ENCODE data around the gene SLC13A3.
A peak's percentile ranks its signal among the peaks of the same experiment; 100 is the strongest.

The SLC13A3 gene

DNA sequence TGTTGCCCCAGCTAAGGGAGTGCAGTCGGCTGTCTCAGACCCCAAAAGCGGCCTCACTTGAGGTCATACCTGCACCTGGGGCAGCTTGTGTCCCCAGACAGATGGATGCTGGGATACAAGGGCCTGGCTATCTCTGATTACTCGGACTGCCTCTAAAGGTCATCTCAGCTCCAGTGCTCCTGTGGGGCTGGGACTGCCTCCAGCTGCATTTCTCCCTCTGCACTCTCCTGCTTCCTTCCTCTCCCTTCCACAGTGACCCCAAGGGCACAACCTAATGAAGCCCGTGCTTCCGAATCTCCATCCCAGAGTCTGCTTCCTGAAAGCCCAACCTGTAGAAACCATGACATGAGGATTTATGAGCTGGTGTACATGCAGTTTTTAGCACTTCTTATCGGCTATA, 78.0 kb downstream of the SLC13A3 start:
- no peak for DNase-seq

DNA sequence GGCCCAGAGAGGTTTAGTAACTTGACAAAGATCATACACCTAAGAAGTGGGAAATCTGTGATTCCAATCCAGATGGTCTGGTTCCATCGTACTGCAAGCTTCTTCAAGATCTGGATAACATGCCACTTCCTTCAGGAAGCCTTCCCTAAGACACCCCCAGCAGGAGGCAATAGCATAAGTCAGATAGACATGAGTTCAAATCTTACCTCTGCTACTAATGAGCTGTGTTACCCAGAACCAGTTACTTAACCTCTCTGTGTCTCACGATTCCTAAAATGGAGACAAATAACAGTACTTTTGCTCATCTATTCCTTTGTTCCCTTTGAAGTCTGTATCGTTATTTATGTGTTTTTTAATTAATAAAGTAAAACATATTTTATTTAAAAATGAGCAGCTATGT, 78.5 kb downstream of the SLC13A3 start:
- no peak for DNase-seq

DNA sequence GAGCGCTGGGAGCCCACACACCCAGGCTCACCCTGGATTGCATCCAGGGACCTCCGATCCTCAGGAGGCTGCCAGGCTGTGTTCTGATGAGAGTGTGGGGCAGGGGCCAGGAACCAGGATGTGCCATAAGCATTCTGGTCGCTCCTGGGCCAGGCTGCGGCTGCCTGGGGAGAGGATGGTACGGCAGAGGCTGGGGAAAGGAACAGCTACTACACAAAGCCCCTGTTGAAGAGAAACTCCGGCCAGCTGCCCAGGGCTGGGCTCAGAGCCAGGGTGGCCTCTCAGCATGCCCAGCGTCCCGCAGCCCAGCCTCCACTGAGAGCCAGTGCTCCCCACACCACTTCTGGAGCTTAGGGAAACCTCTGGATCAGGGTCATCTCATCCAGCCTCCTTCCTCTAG, 79.1 kb downstream of the SLC13A3 start:
- no peak for DNase-seq

DNA sequence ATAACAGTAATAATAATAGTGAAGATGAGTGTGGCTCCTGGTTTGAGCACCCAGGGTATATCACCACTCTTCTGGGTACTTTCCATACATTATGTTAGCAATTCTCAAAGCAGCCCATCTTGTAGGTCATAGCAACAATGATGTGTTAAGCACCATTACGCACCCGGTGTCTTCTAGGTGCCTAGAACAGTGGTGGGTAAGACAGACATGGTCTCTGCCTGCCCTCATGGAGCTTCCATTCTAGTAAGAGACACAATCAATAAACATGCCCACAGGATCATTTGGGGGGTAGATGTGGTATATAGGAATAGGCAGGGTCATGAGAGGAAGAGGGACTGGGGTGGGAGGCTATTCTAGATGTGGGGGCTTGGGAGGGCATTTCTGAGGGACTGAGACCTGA, 79.8 kb downstream of the SLC13A3 start:
- no peak for DNase-seq

DNA sequence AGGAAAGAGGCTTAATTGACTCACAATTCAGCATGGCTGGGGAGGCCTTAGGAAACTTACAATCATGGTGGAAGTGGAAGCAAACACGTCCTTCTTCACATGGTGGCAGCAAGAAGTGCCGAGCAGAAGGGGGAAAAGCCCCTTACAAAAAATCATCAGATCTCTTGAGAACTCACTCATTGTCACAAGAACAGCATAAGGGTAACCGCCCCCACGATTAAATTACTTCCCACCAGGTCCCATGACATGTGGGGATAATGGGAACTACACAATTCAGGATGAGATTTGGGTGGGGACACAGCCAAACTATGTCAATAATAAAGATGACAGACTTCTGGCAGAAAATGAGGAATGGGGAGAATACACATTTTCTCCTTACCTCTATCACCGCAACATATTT, 80.3 kb downstream of the SLC13A3 start:
- no peak for DNase-seq

DNA sequence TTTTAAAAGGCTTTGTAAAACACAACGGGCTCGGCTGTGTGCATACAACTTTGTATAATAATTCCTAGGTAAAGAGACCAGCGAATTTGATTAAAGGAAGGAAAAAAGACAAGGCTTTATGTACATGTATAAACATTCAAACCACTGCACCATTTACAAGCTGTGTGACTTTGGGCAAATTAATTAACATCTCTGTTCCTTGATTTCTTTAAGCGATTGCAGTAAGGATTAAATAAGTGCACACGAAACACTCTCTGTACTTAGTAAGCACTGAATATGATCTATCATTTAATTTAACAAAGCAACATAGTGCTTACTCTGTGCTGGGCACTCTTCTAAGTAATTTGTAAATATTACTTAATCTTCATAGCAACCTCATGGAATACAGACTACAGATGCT, 81.3 kb downstream of the SLC13A3 start:
- DNase-seq = no peak

DNA sequence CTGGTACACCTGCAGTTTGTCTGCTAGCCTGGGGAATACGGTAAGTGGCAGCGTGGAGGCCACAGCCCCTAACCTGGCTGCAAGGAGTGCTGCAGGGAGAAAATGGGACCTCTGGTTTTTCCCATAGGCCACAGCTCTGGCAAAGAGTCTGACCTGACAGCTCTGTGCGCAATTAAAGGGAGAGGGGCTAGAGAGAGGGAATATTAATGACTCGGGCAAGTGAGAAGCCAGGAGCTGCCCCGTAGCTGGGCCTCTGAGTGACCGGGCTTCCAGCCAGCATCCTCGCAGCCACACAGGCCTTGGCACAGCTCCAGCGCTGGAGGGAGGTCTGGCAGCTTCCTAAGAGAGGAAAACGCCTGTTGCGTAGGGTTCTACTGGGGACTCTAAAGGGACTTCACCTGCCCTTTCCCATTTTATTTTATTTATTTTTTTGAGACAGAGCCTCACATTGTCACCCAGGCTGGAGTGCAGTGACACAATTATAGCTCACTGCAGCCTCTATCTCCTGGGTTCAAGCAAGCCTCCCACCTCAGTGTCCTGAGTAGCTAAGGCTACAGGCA, 82.6 kb downstream of the SLC13A3 start:
- peak; percentile 53 for DNase-seq

DNA sequence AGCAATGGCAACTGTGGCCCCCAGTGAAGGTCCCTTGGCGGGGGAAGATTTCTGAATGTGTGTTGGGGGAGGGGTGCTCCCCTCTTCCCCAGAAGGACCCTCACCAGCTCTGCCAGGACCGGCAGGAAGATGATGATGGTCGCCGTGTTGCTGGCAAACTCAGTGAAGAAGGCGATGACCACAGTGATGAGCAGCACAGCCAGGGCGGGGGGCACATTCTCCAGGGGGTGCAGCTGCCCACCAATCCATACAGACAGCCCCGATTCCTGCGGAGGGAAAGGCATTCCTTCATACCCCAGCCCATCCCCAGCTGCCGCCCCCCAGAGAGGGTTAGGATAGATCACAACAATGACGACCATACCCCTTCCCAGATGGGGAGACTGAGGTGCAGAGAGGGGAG, 85.1 kb downstream of the SLC13A3 start:
- no peak for DNase-seq

DNA sequence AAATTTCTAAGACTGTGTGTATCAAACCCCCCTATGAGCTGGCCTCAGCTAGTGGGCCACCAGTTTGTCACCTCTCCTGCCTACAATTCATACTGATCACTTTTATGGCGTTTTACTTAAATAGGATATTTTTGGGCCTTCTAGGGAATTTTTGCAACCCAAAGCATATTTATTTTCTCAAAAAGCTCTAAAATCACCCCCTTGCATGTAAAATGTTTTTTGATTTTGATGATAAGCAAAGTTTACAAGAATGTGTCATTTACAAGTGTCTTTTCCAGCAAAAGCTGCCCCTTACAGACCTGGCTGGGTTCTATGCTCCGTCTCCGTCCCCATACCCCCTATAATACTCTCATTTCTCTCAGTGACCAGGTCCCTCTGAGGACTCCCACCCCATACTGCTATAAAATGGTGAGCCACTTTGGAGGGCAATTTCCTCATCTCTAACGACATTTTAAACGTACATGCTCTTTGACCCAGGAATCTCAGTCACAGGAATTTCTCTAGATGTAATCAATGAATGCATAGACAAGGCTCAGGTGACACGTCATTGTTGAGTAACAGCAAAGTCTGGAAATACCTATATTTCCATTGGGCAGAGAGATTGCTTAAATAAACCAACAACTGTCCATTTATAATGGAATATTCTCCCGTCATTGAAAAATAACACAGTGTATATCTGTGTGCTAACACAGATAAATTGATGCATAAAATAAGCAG, 86.9 kb downstream of the SLC13A3 start:
- DNase-seq = no peak

DNA sequence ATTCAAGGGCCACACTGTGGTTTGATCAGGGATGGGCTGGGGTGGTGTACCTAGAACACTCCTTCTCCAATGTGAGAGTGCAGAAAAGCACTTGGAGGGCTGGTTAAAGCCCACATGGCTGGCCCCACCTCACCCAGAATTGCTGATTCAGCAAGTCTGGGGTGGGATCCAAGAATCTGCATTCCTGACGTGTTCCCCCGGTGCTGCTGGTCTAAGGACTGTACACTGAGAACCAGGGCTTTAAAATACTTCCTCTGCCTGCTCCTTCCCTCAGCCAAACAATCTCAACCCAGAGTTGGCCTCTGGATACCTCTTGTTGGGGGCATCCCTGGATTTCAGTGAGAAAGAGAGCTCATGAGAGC, 87.4 kb downstream of the SLC13A3 start:
- no peak for DNase-seq

DNA sequence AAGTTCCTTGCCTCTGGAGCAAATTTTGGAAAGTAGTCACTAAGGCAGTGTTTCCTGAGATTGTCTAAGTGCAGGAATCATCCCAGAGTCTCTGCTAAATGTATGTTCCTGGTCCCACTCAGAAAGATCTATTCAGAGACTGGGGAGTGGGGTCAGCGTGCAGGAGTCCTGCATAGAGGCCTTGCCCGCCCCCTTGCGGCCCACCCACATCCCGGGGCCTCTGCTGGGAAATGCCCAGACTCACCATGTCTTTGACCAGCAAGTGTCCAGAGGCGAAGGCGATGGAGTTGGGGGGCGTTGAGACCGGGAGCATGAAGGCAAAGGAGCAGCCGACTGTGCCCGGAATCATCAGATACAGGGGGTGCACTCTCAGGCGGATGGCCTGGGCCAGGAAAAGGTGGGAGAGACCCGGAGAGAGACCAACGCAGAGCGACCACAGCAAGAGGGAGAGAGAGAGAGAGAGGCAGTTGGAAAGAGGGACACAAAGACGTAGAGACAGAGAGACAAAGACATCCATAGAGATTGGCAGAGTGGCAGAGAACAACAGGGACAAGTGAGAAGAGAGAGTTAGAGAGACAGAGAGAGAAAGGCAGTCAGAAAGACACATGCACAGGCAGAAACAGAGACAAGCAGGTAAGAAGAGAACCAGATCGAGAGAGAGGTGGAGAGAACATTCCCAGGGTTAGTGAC, 87.9 kb downstream of the SLC13A3 start:
- no peak for DNase-seq

DNA sequence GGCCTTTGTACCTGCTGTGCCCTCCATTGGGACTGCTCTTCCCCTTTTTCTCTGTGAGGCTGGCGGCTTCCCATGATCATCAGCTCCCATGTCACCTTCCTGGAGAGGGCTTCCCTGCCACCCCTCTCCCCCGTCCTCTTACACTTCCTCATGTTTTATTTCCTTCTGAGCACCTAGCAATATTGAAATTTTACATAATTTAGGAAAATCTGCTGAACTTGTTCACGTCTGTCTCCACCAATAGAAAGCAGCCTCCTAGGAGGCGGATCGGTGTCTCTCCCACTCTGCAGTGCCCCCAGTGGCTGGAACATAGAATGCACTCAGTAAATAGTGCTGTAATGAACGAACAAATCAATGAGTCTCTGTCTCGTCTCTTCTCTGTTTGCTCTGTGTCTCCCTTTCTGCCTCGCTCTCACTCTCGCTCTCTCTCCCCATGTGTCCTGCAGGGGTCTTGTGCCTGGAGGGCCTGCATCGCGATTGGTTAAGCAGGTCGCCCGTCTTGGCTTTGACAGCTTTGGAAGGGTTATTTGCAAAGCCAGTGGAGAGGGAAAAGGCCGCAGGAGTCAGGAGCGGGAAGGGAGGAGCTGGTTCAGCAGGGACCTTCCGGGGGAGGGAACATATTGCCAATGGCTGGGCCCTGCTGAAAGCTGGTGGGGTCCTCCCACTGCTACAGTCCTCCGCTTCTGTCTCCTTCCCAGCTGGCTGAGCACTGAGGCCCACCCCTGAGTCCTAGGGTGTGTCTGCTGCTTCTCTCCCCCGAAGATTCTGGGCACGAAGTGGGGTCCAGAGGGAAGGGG, 88.7 kb downstream of the SLC13A3 start:
- DNase-seq = peak; percentile 77

DNA sequence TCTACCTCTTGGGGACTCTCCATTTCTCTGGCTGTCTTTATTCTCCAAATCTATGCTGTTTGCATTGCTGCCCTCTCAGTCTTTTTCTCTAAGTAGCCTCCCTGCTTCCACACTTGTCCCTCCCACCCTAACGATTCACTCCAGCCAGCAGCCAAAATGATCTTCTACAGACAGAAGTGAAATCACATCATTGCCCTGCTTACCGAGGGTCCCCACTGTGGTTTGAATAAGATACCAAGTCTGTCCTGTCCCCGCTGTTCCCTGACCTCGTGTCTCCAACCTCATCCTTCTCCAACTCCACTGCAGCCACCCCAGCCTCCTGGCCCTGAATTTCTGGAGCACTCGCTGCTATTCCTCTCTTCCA, 89.3 kb downstream of the SLC13A3 start:
- DNase-seq = no peak

DNA sequence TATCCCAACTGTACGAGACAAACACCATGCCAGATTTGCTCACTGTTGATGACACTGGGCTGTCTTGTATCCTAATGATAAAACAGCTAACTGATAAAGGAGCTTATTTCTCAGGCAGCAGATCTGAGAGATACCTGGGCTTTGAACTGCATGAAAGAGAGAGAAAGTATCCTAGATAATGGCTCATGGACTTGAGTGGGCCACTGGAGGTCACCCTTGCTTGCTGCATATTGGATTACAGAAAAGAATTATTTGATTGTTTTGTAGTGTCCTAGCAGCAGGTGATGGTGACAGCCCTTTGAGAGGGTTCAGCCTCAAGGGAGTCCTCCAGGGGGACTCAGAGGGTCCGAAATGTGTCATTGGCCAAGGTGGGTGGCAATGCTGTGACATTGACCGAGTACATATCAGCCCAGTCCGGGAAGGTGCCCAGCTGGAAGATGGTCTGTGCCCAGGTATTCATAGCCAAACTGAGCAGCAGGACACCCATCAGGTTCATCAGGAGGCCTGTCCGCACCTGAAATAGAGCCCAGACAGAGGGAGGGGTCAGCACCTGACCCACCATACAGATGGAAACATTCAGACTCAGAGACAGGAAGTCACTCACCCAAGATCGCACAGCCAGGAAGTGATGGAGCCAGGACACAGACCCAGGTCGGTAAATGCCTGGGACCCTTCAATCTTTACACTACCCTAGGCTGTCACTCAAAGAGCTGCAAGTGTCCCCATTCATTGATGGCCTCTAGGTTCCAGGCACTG, 91.4 kb downstream of the SLC13A3 start:
- DNase-seq = no peak

DNA sequence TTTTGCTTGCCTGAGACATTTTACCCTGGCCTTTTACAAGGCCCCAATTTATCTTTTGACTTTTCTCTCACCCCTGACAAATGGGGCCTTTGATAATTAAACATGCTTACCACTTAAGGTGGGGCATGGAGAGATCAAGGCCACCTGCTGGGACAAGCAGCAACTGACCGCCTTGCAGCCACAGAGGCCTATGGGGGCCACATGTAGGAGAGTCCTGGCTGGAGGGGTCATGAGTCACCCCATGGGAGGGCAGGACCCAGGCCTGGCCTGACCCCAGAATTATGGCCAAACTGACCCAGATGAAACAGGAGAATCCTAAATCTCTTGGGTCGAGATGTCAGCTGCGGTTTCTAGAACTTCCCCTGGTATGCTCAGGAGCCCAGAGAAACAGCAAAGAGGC, 92.3 kb downstream of the SLC13A3 start:
- no peak for DNase-seq

DNA sequence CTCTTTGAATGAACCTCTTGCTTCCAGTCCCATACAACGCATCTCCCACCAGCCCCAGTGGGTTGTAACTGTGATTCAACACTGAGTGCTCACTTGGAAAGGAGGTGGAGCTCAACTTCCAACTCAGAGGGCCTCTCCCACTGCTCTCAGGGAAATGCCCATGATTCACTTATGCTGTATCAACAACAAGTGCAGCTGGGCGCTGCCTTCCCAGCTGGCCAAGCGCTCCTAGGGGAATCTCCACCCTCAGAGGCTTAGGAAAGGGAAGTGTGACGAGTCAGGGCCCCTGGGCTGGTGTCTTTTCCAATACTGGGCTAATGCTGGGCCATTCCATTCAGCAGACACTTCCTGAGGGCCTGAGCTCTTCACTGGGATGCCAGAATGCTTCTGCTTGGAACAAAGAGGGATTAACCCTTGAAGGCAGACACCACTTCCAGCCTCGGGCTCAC, 92.7 kb downstream of the SLC13A3 start:
- DNase-seq = peak; percentile 95

DNA sequence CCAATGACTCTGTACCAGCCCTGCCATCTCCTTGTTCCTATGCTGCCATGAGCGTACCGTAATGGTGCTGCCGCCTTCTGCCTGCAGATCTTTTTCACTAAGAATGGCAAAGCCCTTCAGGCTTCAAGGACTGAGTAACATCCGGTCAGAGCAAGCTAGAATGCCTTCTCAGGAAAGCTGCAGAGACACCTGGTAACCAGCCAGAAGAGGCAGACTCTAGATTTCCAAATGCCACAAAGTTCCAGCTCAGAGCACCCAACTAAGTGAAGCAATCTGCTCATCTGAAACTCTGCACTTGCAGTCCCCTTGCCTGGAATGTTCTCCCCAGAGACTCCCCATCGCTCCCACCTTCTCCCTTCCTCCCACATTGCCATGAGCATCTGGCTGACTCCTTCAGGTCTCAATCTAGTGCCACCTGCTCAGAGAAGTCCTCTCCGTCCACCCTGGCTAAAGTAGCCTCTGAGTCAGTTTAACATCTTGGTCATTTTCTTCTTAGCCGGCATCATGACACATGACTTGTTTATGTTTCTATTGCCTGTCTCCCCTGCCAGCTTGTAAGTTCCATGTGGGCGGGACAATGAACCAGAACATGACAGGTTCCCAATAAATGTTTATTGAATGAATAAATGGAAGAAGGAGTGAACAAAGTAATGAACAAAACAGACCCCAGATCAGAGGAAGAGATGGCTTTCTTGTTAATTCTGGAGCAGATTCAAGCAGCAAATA, 93.9 kb downstream of the SLC13A3 start:
- peak; percentile 69 for DNase-seq

DNA sequence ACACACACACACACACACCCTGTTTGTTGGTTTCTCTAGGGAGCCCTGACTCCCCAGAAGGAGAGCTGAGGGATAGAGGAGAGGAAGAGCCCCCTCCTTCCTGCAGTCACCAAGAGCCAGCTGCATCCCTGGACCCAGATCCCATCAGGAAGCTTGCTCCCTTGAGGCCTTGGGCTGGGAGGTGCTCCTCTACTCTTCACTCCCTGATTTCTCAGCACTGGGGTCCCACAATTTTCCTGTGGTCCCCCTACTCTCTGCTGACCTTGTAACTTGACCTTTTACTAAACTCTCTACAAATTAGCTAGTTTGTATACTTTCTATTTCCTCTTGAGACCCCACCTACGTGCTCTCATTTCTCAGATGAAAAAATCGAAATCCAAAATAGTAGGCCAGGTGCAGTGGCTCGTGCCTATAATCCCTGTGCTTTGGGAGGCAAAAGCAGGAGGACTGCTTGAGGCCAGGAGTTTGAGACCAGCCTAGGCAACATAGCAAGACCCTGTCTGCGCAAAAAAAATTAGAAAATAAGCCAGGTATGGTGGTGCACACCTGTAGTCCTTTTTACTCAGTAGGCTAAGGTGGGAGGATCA, 95.8 kb downstream of the SLC13A3 start:
- no peak for DNase-seq

DNA sequence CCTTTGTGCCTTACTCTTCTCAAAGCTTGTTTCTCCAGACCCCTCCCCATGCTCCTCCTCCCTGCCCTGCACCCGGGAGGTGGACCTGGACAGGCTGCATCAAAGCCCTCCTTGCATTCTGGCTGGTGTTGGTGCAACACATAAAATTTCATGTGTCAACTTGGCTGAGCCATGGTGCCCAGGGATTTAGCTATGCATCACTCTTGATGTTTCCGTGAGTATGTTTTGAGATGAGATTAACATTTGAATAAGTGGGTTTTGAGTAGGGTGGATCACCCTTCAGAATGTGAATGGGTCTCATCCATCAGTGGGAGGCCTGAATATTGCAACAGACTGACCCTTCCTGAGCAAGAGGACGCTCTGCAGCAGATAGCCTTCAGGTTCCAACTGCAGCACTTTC, 96.4 kb downstream of the SLC13A3 start:
- DNase-seq = no peak

DNA sequence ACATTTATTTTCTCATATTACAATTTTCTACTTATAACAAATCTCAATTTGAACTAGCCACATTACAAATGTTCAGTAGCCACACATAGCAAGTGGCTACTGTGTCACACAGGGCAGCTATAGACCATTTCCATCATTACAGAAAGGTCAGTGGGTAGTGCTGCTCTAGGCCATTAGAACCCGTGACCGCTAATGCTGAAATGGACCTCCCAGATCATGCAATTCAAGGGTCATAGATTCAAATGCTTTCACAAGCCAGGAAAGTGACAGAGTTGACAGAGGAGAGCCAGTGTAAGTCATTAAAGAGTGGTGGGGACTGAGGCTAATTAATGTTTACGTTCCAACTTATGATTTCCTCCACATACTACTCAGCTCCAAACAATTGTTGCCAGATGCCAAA, 97.3 kb downstream of the SLC13A3 start:
- peak; percentile 15 for DNase-seq

DNA sequence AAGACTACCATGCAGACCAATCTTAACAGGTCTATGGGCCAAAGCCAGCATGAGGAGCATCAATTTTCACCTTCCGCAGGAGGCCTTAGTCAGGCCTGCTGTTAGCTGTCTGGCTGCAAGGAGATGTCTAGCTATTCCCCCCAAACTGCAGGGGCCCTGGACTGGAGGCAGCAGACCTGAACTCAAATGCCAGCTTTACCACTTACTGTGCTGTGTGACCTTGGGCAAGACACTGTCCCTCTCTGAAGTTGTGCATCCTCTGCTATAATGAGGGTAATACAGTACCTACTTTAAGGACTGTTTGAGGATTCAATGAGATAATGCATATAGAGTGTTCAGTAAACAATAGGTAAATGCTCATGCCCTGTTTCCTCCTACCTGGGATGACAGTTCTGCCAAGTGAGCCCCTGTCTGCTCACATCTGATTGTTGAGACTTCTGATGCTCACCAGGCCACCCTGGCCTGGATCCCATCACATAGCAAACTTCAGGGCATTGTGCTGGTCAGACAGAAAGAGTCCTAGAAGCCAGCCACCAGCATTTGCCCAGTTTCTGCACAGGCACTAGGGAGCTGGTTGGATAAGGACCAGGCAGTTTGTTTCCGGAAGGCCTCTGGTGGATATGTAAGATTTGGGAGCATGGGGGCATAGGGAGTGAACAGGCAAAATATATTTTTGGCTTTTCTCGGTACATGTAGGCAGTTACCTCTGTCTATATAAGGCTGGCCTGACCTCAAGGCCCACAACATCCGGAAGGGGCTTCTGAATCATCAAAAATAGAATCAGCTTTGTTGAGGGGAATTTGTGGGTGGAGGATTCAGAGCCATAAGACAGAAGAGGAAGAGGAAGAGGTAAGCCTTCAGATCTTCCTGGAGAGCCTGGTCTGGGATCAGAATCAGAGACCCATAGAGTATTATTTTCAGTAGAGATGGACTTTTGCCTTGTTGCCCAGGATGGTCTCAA, 98.5 kb downstream of the SLC13A3 start:
- peak; percentile 86 for DNase-seq

Measured in suppressor macrophage treated with lipopolysaccharide for 4 hours (primary cell).